Upper lobe of left lung (tissue), 6 donors: ENCODE results near the gene SOCS7. TPM values are rescaled to one million over a fixed set of nuclear protein-coding genes. Genes with fewer than 3 reads are reported as not detected.
A peak's percentile ranks its signal among the peaks of the same experiment; 100 is the strongest.

Experiments used
- ATAC-seq, 2 donors: fragments of 200-7000 bp; cut with Tn5 transposase; one replicate each; pipeline ENCODE4 v1.9.1; 2022; ENCODE audit warnings: mild to moderate bottlenecking in 2 of 2, moderate library complexity in 2 of 2; ENCODE audit not compliant: low FRiP score in 2 of 2
- DNase-seq, 2 donors: peaks; one replicate each; pipeline ENCODE4 v3.0.0-alpha.2; 2019 to 2020
- H3K27ac ChIP-seq, 4 donors: fragments of 200-600 bp; sonication (generic); one replicate each; pipeline ENCODE4 v1.5.1; 2016 to 2019
- H3K27me3 ChIP-seq, 4 donors: fragments of 200-600 bp; sonication (generic); one replicate each; pipeline ENCODE4 v1.5.1; 2017 to 2019
- H3K36me3 ChIP-seq, 4 donors: fragments of 200-600 bp; sonication (generic); one replicate each; pipeline ENCODE4 v1.5.1; 2016 to 2019
- H3K4me1 ChIP-seq, 4 donors: fragments of 200-600 bp; sonication (generic); one replicate each; pipeline ENCODE4 v1.5.1; 2018 to 2019
- H3K4me3 ChIP-seq, 4 donors: fragments of 200-600 bp; sonication (generic); one replicate each; pipeline ENCODE4 v1.5.1; 2017 to 2019; ENCODE audit warnings: mild to moderate bottlenecking in 2 of 4, moderate library complexity in 1 of 4
- H3K9me3 ChIP-seq, 4 donors: fragments of 200-600 bp; sonication (generic); one replicate each; pipeline ENCODE4 v1.5.1; 2018 to 2019
- CTCF ChIP-seq, 6 experiments: fragments of 450-650 bp in 4 of 6; fragments of 200-600 bp in 2 of 6; sonication (generic) in 2 of 6; IDR thresholded peaks; one replicate each; pipeline ENCODE4 v1.5.1; 2016 to 2019; ENCODE audit warnings: antibody characterized with exemption in 6 of 6
- EP300 ChIP-seq, 4 donors: sonication (generic); formaldehyde crosslinking; IDR thresholded peaks; one replicate each; pipeline ENCODE4 v1.5.1; 2017; ENCODE audit warnings: antibody characterized with exemption in 4 of 4, control low read depth in 2 of 4
- POLR2A ChIP-seq, 4 donors: fragments of 450-650 bp; IDR thresholded peaks; one replicate each; pipeline ENCODE4 v1.5.1; 2016 to 2017; ENCODE audit warnings: antibody characterized with exemption in 4 of 4, mild to moderate bottlenecking in 2 of 4
- POLR2AphosphoS5 ChIP-seq, 2 donors: sonication (generic); formaldehyde crosslinking; IDR thresholded peaks; one replicate each; pipeline ENCODE4 v1.5.1; 2017; ENCODE audit warnings: antibody characterized with exemption in 2 of 2
- WGBS, 2 donors: methylation state at CpG; one replicate each; pipeline ENCODE4 v1.1.5; 2017 to 2018; 5-methylcytosine and 5-hydroxymethylcytosine counted together
- total RNA-seq, 6 donors: library from RNA; depleted of rRNA in 4 of 6; stranded (reverse); fragments of >200 nt in 4 of 6; gene quantifications; one replicate each; pipeline versions ENCODE4 v1.1.0 to v1.2.1, GENCODE V29; 2016 to 2021
- donor health status: DM: no; HTN: no; CAD: no; lungs with moderate emphysema.
- donor health status: DM: no; HTN: yes; CAD: no; lungs with severe emphysema.

Gene SOCS7
- total RNA-seq, 6 donors from 2014 or later = 17.5 to 40.4 (median 23.3) TPM

- no peaks in the 10 kb centered on the region for H3K4me1 ChIP-seq
- no peak for DNase-seq
- ATAC-seq = no peak
- H3K9me3 ChIP-seq = no peaks in the 10 kb centered on the region
- H3K36me3 ChIP-seq = no peaks in the 10 kb centered on the region
- TF ChIP-seq CTCF (IDR thresholded peaks at IDR 0.05) = no peak
- TF ChIP-seq POLR2A (IDR thresholded peaks at IDR 0.05) = no peak
- no peak for TF ChIP-seq EP300 (IDR thresholded peaks at IDR 0.05)
- no peak for TF ChIP-seq POLR2AphosphoS5 (IDR thresholded peaks at IDR 0.05)
- 53 to 88% methylated on average over 2 to 14 of the region's 18 CpGs for WGBS, 2 donors
- H3K27ac ChIP-seq = no peak overlapping the region
- no peaks in the 10 kb centered on the region for H3K27me3 ChIP-seq
- H3K4me3 ChIP-seq = no peak overlapping the region
Measured at GRCh38 chr17:38342886-38343607, 8.6 kb upstream of the SOCS7 start.

- Histone ChIP-seq H3K4me1 (no peaks in the 10 kb centered on the region), H3K27me3 (no peaks in the 10 kb centered on the region), H3K9me3 (no peaks in the 10 kb centered on the region), H3K4me3 (no peak within 1 kb of the TSS), H3K36me3 (no peaks in the 10 kb centered on the region), H3K27ac (no peak within 1 kb of the TSS)
- TF ChIP-seq POLR2A (IDR thresholded peaks at IDR 0.05) (no peak), POLR2AphosphoS5 (IDR thresholded peaks at IDR 0.05) (no peak), EP300 (IDR thresholded peaks at IDR 0.05) (no peak), CTCF (IDR thresholded peaks at IDR 0.05) (no peak)
- DNase-seq (peak in 1 of 2 donors; percentile 52), ATAC-seq (no peak)
- 76 to 87% methylated on average over 13 to 18 of the region's 18 CpGs for WGBS, 2 donors
Measured at GRCh38 chr17:38343608-38344419, 7.8 kb upstream of the SOCS7 start, which contains the start of gene GPR179. Gene GPR179 (minus strand): TSS chr17:38343956. CDS start chr17:38343789, 167 bp downstream.

GRCh38 chr17:38344420-38344745 is 7.3 kb upstream of the SOCS7 start:
- no peak for ATAC-seq
- WGBS, 2 donors = 78 to 90% methylated on average over 3 of the region's 3 CpGs
- no peak overlapping the region for H3K27ac ChIP-seq
- H3K4me1 ChIP-seq = peaks cover 0 to 5% (median 0%) of the 10 kb centered on the region in 4 donors
- no peak for DNase-seq
- no peak overlapping the region for H3K4me3 ChIP-seq
- H3K36me3 ChIP-seq = no peaks in the 10 kb centered on the region
- H3K9me3 ChIP-seq = no peaks in the 10 kb centered on the region
- H3K27me3 ChIP-seq = no peaks in the 10 kb centered on the region
- TF ChIP-seq EP300 (IDR thresholded peaks at IDR 0.05) (no peak), CTCF (IDR thresholded peaks at IDR 0.05) (no peak), POLR2AphosphoS5 (IDR thresholded peaks at IDR 0.05) (no peak), POLR2A (IDR thresholded peaks at IDR 0.05) (no peak)

GRCh38 chr17:38345743-38346142 is 5.9 kb upstream of the SOCS7 start:
- H3K4me3 ChIP-seq = no peak overlapping the region
- TF ChIP-seq POLR2A (IDR thresholded peaks at IDR 0.05) = no peak
- no peak for TF ChIP-seq CTCF (IDR thresholded peaks at IDR 0.05)
- TF ChIP-seq POLR2AphosphoS5 (IDR thresholded peaks at IDR 0.05) = no peak
- no peak for TF ChIP-seq EP300 (IDR thresholded peaks at IDR 0.05)
- WGBS, 2 donors = 96 to 99% methylated on average over 6 to 7 of the region's 7 CpGs
- no peaks in the 10 kb centered on the region for H3K27me3 ChIP-seq
- no peak overlapping the region for H3K27ac ChIP-seq
- no peaks in the 10 kb centered on the region for H3K9me3 ChIP-seq
- no peak for DNase-seq
- ATAC-seq = no peak
- H3K4me1 ChIP-seq = peaks cover 0 to 5% (median 0%) of the 10 kb centered on the region in 4 donors
- H3K36me3 ChIP-seq = no peaks in the 10 kb centered on the region
